Esophagus muscularis mucosa (tissue), 4 donors: ENCODE measurements around the gene STAB2. TPM values are rescaled to one million over a fixed set of nuclear protein-coding genes. Genes with fewer than 3 reads are reported as not detected.

Experiments used
- DNase-seq: peaks from one replicate; pipeline ENCODE4 v3.0.0-alpha.2; 2017; ENCODE audit errors: extremely low spot score
- H3K27ac ChIP-seq, 4 donors: fragments of 200-600 bp; sonication (generic); replicated peaks in 1 of 4; 1 replicate in 3 of 4; 2 replicates in 1 of 4; pipeline ENCODE4 v1.5.1; 2016 to 2019; ENCODE audit warnings: mild to moderate bottlenecking in 1 of 4
- H3K27me3 ChIP-seq, 4 donors: fragments of 200-600 bp; sonication (generic); one replicate each; pipeline versions ENCODE4 v1.5.1 to v1.6.0; 2016 to 2019
- H3K36me3 ChIP-seq, 4 donors: fragments of 200-600 bp; sonication (generic); one replicate each; pipeline ENCODE4 v1.5.1; 2016 to 2019
- H3K4me1 ChIP-seq, 4 donors: fragments of 200-600 bp; sonication (generic); one replicate each; pipeline ENCODE4 v1.5.1; 2016 to 2019
- H3K4me3 ChIP-seq, 4 donors: fragments of 200-600 bp; sonication (generic); 1 replicate in 2 of 4; 2 replicates in 2 of 4; pipeline ENCODE4 v1.5.1; 2016 to 2019; ENCODE audit warnings: mild to moderate bottlenecking in 4 of 4, moderate library complexity in 1 of 4
- H3K9me3 ChIP-seq, 4 donors: fragments of 200-600 bp; sonication (generic); 1 replicate in 3 of 4; 2 replicates in 1 of 4; pipeline ENCODE4 v1.5.1; 2016 to 2019
- CTCF ChIP-seq, 3 experiments: fragments of 200-600 bp in 2 of 3; fragments of 450-650 bp in 1 of 3; sonication (generic) in 2 of 3; IDR thresholded peaks; one replicate each; pipeline ENCODE4 v1.5.1; 2017 to 2019; ENCODE audit warnings: antibody characterized with exemption in 3 of 3, mild to moderate bottlenecking in 2 of 3, moderate library complexity in 1 of 3
- EP300 ChIP-seq: sonication (generic); formaldehyde crosslinking; IDR thresholded peaks from one replicate; pipeline ENCODE4 v1.6.1; 2017; ENCODE audit warnings: antibody characterized with exemption
- POLR2A ChIP-seq: fragments of 450-650 bp; IDR thresholded peaks from one replicate; pipeline ENCODE4 v1.6.1; 2017; ENCODE audit warnings: antibody characterized with exemption, moderate library complexity, mild to moderate bottlenecking, low read depth
- POLR2AphosphoS5 ChIP-seq, 2 donors: sonication (generic); formaldehyde crosslinking; IDR thresholded peaks; one replicate each; pipeline ENCODE4 v1.6.1; 2017; ENCODE audit warnings: antibody characterized with exemption in 2 of 2
- WGBS: methylation state at CpG from one replicate; pipeline ENCODE4 v1.1.5; 2018; 5-methylcytosine and 5-hydroxymethylcytosine counted together
- intact Hi-C: fragments of 100-400 bp; cut with DNase I; formaldehyde crosslinking; loops from one replicate; pipeline ENCODE4 v1.15.1; 2023
- total RNA-seq, 4 donors: library from RNA; depleted of rRNA; stranded (reverse); fragments of >200 nt; gene quantifications; one replicate each; pipeline versions ENCODE4 v1.1.0 to v1.2.1, GENCODE V29; 2016

The STAB2 gene
- total RNA-seq, 4 donors from 2014 or later = under 0.01 to 0.50 (median 0.29) TPM; not detected in 1

- WGBS = 68% methylated on average over 2 of the region's 2 CpGs
- H3K4me1 ChIP-seq = no peaks in the 10 kb centered on the region
- no peak for TF ChIP-seq EP300
- no peak for TF ChIP-seq POLR2AphosphoS5 (IDR thresholded peaks at IDR 0.05)
- TF ChIP-seq CTCF (IDR thresholded peaks at IDR 0.05) = no peak
- TF ChIP-seq POLR2A = no peak
These were observed 29.5 kb upstream of the STAB2 start for GRCh38 chr12:103557628-103558010.

GRCh38 chr12:103558879-103559278 lies 28.2 kb upstream of the STAB2 start:
- TF ChIP-seq POLR2AphosphoS5 (IDR thresholded peaks at IDR 0.05) (no peak), POLR2A (no peak), CTCF (IDR thresholded peaks at IDR 0.05) (no peak), EP300 (no peak)
- DNase-seq = peak; percentile 86
- Histone ChIP-seq H3K9me3 (no peaks in the 10 kb centered on the region), H3K27me3 (peaks cover 0 to 6% (median 0%) of the 10 kb centered on the region in 4 donors), H3K27ac (no peak overlapping the region), H3K4me3 (no peak overlapping the region), H3K36me3 (no peaks in the 10 kb centered on the region), H3K4me1 (no peaks in the 10 kb centered on the region)
- WGBS = 67% methylated on average over 1 of the region's 1 CpG
- intact Hi-C loops = no loop called here

More at GRCh38 chr12:103557628-103558010, 29.5 kb upstream of the STAB2 start:
- Histone ChIP-seq H3K36me3 (no peaks in the 10 kb centered on the region), H3K9me3 (no peaks in the 10 kb centered on the region), H3K27ac (peak overlapping the region in 3 of 4 donors; percentile 36 to 46 (median 40)), H3K4me3 (no peak overlapping the region), H3K27me3 (peaks cover 0 to 6% (median 0%) of the 10 kb centered on the region in 4 donors)
- intact Hi-C loops = no loop called here
- DNase-seq = no peak

GRCh38 chr12:103560604-103561101 lies 26.4 kb upstream of the STAB2 start:
- DNase-seq = peak; percentile 24
- WGBS = 69% methylated on average over 2 of the region's 2 CpGs
- Histone ChIP-seq H3K4me1 (no peaks in the 10 kb centered on the region), H3K36me3 (no peaks in the 10 kb centered on the region), H3K4me3 (no peak overlapping the region), H3K27ac (no peak overlapping the region), H3K27me3 (peaks cover 0 to 2% (median 0%) of the 10 kb centered on the region in 4 donors), H3K9me3 (peaks cover 0 to 3% (median under 1%) of the 10 kb centered on the region in 4 donors)
- intact Hi-C loops = no loop called here
- no peak for TF ChIP-seq POLR2A
- no peak for TF ChIP-seq CTCF (IDR thresholded peaks at IDR 0.05)
- TF ChIP-seq POLR2AphosphoS5 (IDR thresholded peaks at IDR 0.05) = no peak
- no peak for TF ChIP-seq EP300

- no peak overlapping the region for H3K4me3 ChIP-seq
- peaks cover 0 to 8% (median 5%) of the 10 kb centered on the region in 4 donors for H3K9me3 ChIP-seq
- intact Hi-C loops = no loop called here
- WGBS = 77% methylated on average over 5 of the region's 5 CpGs
- H3K27me3 ChIP-seq = no peaks in the 10 kb centered on the region
- H3K4me1 ChIP-seq = no peaks in the 10 kb centered on the region
- no peaks in the 10 kb centered on the region for H3K36me3 ChIP-seq
- no peak overlapping the region for H3K27ac ChIP-seq
- peak; percentile 81 for DNase-seq
- TF ChIP-seq EP300 (no peak), CTCF (IDR thresholded peaks at IDR 0.05) (no peak), POLR2A (no peak), POLR2AphosphoS5 (IDR thresholded peaks at IDR 0.05) (no peak)
These were observed 25.9 kb upstream of the STAB2 start for GRCh38 chr12:103561174-103561573.

- H3K27ac ChIP-seq = no peak overlapping the region
- 75% methylated on average over 1 of the region's 1 CpG for WGBS
- peaks cover 0 to 17% (median 12%) of the 10 kb centered on the region in 4 donors for H3K9me3 ChIP-seq
- TF ChIP-seq POLR2A = no peak
- TF ChIP-seq CTCF (IDR thresholded peaks at IDR 0.05) = no peak
- TF ChIP-seq EP300 = no peak
- no peak for TF ChIP-seq POLR2AphosphoS5 (IDR thresholded peaks at IDR 0.05)
- intact Hi-C loops = no loop called here
- no peaks in the 10 kb centered on the region for H3K36me3 ChIP-seq
- no peaks in the 10 kb centered on the region for H3K4me1 ChIP-seq
- H3K4me3 ChIP-seq = no peak overlapping the region
- peaks cover 0 to 22% (median 0%) of the 10 kb centered on the region in 4 donors for H3K27me3 ChIP-seq
- DNase-seq = no peak
These were observed 20.7 kb upstream of the STAB2 start for GRCh38 chr12:103566398-103566797.
